Measurements from ENCODE around the gene ZSCAN21.

GRCh38 chr7:100044718-100045117 lies 4.9 kb upstream of the ZSCAN21 start:
- TF ChIP-seq, protein P1, sequence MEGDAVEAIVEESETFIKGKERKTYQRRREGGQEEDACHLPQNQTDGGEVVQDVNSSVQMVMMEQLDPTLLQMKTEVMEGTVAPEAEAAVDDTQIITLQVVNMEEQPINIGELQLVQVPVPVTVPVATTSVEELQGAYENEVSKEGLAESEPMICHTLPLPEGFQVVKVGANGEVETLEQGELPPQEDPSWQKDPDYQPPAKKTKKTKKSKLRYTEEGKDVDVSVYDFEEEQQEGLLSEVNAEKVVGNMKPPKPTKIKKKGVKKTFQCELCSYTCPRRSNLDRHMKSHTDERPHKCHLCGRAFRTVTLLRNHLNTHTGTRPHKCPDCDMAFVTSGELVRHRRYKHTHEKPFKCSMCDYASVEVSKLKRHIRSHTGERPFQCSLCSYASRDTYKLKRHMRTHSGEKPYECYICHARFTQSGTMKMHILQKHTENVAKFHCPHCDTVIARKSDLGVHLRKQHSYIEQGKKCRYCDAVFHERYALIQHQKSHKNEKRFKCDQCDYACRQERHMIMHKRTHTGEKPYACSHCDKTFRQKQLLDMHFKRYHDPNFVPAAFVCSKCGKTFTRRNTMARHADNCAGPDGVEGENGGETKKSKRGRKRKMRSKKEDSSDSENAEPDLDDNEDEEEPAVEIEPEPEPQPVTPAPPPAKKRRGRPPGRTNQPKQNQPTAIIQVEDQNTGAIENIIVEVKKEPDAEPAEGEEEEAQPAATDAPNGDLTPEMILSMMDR (IDR thresholded peaks at IDR 0.05): peak in 5 of 7 experiments; percentile 21 to 57 (median 39)
- TF ChIP-seq POLR2A (IDR thresholded peaks at IDR 0.05): no peak

Measured in body of pancreas (tissue), 4 donors.